Glutamatergic neuron (in vitro differentiated cells): Measurements from ENCODE around the gene TSHZ2. TPM values are rescaled to one million over a fixed set of nuclear protein-coding genes. Genes with fewer than 3 reads are reported as not detected.

Experiments used
- DNase-seq: peaks from one replicate; pipeline ENCODE4 v3.0.0; 2022
- H3K27ac Mint-ChIP-seq: one replicate; pipeline ENCODE4 v1.8.0; 2020; ENCODE audit warnings: mild to moderate bottlenecking, mixed read lengths, inconsistent platforms; ENCODE audit not compliant: unreplicated experiment
- H3K27me3 Mint-ChIP-seq: one replicate; pipeline ENCODE4 v1.8.0; 2020; ENCODE audit warnings: mild to moderate bottlenecking, moderate library complexity, mixed read lengths, inconsistent platforms; ENCODE audit not compliant: unreplicated experiment
- H3K36me3 Mint-ChIP-seq: one replicate; pipeline ENCODE4 v1.8.0; 2020; ENCODE audit warnings: mild to moderate bottlenecking, mixed read lengths, inconsistent platforms; ENCODE audit not compliant: unreplicated experiment
- H3K4me1 Mint-ChIP-seq: one replicate; pipeline ENCODE4 v1.8.0; 2020; ENCODE audit warnings: mild to moderate bottlenecking, low read depth, mixed read lengths, inconsistent platforms; ENCODE audit not compliant: unreplicated experiment
- H3K4me3 Mint-ChIP-seq: one replicate; pipeline ENCODE4 v1.8.0; 2020; ENCODE audit warnings: mild to moderate bottlenecking, mixed read lengths, inconsistent platforms; ENCODE audit not compliant: unreplicated experiment
- H3K9me3 Mint-ChIP-seq: one replicate; pipeline ENCODE4 v1.8.0; 2020; ENCODE audit warnings: mild to moderate bottlenecking, moderate library complexity, mixed read lengths, inconsistent platforms; ENCODE audit not compliant: unreplicated experiment
- CTCF ChIP-seq: fragments of 200-600 bp; sonication (generic); IDR thresholded peaks from one replicate; pipeline ENCODE4 v1.5.0; 2021; ENCODE audit not compliant: partially characterized antibody, unreplicated experiment
- total RNA-seq: library from RNA; stranded (reverse); fragmentation: NEBNext Ultra II Directional; extraction: Animal tissue kit (Norgen Biotek cat#: 25700); gene quantifications from one replicate; pipeline ENCODE4 v1.2.1, GENCODE V29; 2021; ENCODE audit not compliant: unreplicated experiment

The TSHZ2 gene
- total RNA-seq, 1 donor from 2014 or later, result 10.0 TPM

GRCh38 chr20:53298260-53298659, 326.1 kb downstream of the TSHZ2 start:
- Mint-ChIP-seq H3K36me3 (no peaks in the 10 kb centered on the region), H3K4me3 (no peak overlapping the region), H3K9me3 (peaks cover 5% of the 10 kb centered on the region), H3K4me1 (peaks cover 10% of the 10 kb centered on the region), H3K27ac (no peak overlapping the region), H3K27me3 (no peaks in the 10 kb centered on the region)
- no peak for DNase-seq
- no peak for TF ChIP-seq CTCF

- H3K27me3 Mint-ChIP-seq, result no peaks in the 10 kb centered on the region
- no peak for TF ChIP-seq CTCF
- DNase-seq, result no peak
- H3K4me3 Mint-ChIP-seq, result no peak overlapping the region
- H3K4me1 Mint-ChIP-seq, result peaks cover 10% of the 10 kb centered on the region
- H3K36me3 Mint-ChIP-seq, result no peaks in the 10 kb centered on the region
- no peak overlapping the region for H3K27ac Mint-ChIP-seq
- H3K9me3 Mint-ChIP-seq, result peaks cover 5% of the 10 kb centered on the region
Observed at GRCh38 chr20:53298911-53299310, 326.8 kb downstream of the TSHZ2 start.

- H3K9me3 Mint-ChIP-seq, result peaks cover 5% of the 10 kb centered on the region
- no peak overlapping the region for H3K27ac Mint-ChIP-seq
- no peak for TF ChIP-seq CTCF
- no peak for DNase-seq
- no peak overlapping the region for H3K4me3 Mint-ChIP-seq
- no peaks in the 10 kb centered on the region for H3K27me3 Mint-ChIP-seq
- peaks cover 10% of the 10 kb centered on the region for H3K4me1 Mint-ChIP-seq
- H3K36me3 Mint-ChIP-seq, result no peaks in the 10 kb centered on the region
Observed at GRCh38 chr20:53299831-53300230, 327.7 kb downstream of the TSHZ2 start.

- no peak for DNase-seq
- Mint-ChIP-seq H3K4me3 (no peak overlapping the region), H3K36me3 (no peaks in the 10 kb centered on the region), H3K27me3 (no peaks in the 10 kb centered on the region), H3K4me1 (peaks cover 7% of the 10 kb centered on the region), H3K27ac (no peak overlapping the region), H3K9me3 (no peaks in the 10 kb centered on the region)
- no peak for TF ChIP-seq CTCF
Observed at GRCh38 chr20:53301869-53302268, 329.7 kb downstream of the TSHZ2 start.

- no peak for TF ChIP-seq CTCF
- DNase-seq, result no peak
- H3K27me3 Mint-ChIP-seq, result no peaks in the 10 kb centered on the region
- H3K36me3 Mint-ChIP-seq, result no peaks in the 10 kb centered on the region
- H3K27ac Mint-ChIP-seq, result no peak overlapping the region
- no peaks in the 10 kb centered on the region for H3K9me3 Mint-ChIP-seq
- H3K4me1 Mint-ChIP-seq, result peaks cover 7% of the 10 kb centered on the region
- H3K4me3 Mint-ChIP-seq, result no peak overlapping the region
Observed at GRCh38 chr20:53302695-53303412, 330.7 kb downstream of the TSHZ2 start.
